ENCODE results near the gene ZBTB7C.

The ZBTB7C gene

DNA sequence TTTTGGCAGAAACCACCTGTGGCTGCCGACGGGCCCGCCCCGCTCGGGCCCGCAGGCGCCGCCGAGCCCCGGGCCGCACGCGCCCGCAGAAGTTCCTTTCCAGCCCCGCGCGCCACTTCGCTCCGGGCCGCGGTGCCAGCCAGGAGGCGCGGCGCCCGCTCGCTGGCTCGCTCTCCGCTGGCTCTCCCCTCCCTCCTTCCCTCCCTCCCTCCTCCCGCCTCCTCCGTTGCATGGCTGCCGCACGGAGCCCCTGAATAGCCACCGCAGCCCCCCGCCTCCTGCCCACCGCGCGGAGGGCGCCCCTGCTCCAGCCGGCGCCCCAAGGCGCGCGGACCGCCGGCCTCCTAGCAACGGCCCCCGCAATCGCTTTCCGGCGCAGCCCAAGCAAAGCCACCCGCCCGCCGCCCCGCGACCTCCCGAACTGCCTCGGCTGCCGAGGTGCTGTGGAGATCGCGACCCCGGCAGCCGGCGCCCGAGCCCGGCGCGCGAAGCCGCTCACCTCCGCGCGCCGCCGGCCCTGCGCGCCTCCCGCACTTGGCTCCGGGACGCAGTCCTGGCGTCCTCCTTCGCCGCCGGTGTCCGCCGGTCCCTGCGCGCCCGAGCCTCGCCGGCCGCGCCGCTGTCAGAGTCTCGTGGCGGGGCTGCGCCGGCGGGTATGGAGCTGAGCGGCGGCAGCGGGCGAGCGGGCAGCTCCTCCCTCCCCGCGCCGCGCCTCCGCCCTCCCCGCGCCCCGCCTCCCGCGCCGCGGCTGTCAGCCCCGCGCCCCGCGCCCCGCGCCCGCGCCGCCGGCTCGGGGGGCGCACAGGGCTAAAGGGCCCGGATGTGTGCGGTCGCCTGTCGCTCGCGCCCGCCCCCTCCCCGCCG, at the start of gene ZBTB7C:
TSS of gene ZBTB7C (minus strand) at position 657 of the 864 bp plus-strand sequence.
- H3K4me3 ChIP-seq (replicated peaks; ENCODE audit: low read depth, low read length): peak within 1 kb of the TSS; percentile 46
- TF ChIP-seq, protein P1, sequence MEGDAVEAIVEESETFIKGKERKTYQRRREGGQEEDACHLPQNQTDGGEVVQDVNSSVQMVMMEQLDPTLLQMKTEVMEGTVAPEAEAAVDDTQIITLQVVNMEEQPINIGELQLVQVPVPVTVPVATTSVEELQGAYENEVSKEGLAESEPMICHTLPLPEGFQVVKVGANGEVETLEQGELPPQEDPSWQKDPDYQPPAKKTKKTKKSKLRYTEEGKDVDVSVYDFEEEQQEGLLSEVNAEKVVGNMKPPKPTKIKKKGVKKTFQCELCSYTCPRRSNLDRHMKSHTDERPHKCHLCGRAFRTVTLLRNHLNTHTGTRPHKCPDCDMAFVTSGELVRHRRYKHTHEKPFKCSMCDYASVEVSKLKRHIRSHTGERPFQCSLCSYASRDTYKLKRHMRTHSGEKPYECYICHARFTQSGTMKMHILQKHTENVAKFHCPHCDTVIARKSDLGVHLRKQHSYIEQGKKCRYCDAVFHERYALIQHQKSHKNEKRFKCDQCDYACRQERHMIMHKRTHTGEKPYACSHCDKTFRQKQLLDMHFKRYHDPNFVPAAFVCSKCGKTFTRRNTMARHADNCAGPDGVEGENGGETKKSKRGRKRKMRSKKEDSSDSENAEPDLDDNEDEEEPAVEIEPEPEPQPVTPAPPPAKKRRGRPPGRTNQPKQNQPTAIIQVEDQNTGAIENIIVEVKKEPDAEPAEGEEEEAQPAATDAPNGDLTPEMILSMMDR (IDR thresholded peaks at IDR 0.05; ENCODE audit: low read depth, low read length, missing control alignments): no peak
- DNase-seq (ENCODE audit: extremely low read depth, low read depth): no peak

DNA sequence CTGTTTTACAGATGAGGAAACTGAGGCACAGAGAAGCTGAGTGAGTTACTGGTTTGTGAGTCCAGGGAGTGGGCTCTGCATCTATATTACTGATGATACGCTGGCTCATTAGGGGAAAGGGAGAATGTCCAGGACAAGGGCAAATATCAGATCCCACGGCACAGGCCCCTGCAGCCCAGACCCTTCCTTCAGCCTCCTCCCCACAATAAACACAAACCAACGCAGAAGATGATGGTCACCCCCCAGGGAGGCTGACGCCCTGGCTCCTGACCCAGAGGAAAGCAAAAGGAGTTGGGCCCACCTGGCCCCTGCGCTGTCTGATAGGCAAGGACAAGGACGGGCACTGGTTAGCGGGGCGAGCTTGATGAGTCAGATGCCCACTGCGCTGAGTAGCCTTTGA, 47.7 kb upstream of the ZBTB7C start:
- H3K4me3 ChIP-seq (replicated peaks; ENCODE audit: low read depth, low read length): no peak overlapping the region
- TF ChIP-seq, protein P1 (IDR thresholded peaks at IDR 0.05; ENCODE audit: low read depth, low read length, missing control alignments): no peak
- no peak for DNase-seq (ENCODE audit: extremely low read depth, low read depth)

GRCh38 chr18:48455555-48456478, 46.6 kb upstream of the ZBTB7C start:
- TF ChIP-seq, protein P1 (IDR thresholded peaks at IDR 0.05; ENCODE audit: low read depth, low read length, missing control alignments): no peak
- DNase-seq (ENCODE audit: extremely low read depth, low read depth): no peak
- no peak overlapping the region for H3K4me3 ChIP-seq (replicated peaks; ENCODE audit: low read depth, low read length)

- DNase-seq (ENCODE audit: extremely low read depth, low read depth): no peak
- TF ChIP-seq, protein P1 (IDR thresholded peaks at IDR 0.05; ENCODE audit: low read depth, low read length, missing control alignments): no peak
- H3K4me3 ChIP-seq (replicated peaks; ENCODE audit: low read depth, low read length): no peak overlapping the region
Observed at GRCh38 chr18:48454261-48454757, 45.1 kb upstream of the ZBTB7C start.

DNA sequence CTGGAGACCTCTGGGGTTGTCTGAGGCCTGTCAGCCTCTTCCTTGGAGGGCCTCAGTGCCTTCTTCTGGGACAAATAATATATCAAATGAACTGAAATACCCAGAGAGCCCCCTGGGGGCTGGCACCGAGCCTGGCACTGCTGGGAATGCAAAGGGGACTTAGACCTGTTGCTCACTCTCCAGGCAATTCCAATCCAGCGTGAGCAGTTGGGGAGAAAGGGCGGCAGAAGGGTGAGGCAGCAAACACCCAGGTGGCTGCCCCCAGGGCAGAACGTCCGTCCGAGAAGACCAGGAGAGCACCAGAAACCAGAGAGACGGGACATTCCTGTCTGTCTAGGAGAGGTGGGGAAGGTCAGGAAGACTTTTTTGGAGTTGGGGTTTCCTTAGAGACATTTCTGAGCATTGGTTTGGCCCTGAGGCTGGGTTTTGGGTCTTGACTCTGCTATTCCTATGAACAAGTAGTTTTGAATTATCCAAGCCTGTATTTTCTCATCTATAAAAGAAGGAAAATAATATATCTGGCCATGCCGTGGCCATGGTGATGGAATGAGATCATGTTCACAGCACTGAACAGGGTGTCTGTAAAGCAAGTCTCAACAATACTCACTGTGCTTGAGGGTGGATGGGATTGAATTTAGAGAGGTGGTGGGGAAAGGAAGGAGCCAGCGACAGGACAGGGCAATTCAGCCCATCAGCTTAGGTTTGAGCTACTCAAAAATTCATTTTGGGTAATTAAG, 44.3 kb upstream of the ZBTB7C start:
- no peak for DNase-seq (ENCODE audit: extremely low read depth, low read depth)
- TF ChIP-seq, protein P1 (IDR thresholded peaks at IDR 0.05; ENCODE audit: low read depth, low read length, missing control alignments): no peak
- H3K4me3 ChIP-seq (replicated peaks; ENCODE audit: low read depth, low read length): no peak overlapping the region

DNA sequence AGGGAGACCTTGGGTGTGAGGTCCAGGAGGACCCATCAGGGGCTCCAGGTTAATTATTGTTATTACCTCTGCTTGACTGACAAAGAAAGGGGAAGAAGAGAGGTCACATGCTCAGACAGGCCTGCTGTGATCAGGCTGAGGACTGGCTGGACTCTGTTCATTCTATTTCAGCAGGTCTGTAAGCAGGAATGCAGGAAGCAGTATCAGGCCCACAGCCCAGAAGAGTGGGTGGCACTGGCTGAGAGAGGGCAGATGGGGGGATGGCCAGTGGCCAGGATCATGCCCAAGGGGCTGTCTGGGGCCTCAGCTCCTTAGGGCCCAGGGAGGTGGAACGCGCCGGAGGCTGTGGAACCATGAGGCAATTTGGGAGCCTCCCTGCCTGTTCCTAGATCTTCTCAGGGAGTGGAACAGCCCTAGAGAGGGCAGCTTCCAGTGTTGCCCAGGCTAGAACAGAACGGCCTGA, 43.7 kb upstream of the ZBTB7C start:
- no peak for DNase-seq (ENCODE audit: extremely low read depth, low read depth)
- TF ChIP-seq, protein P1 (IDR thresholded peaks at IDR 0.05; ENCODE audit: low read depth, low read length, missing control alignments): no peak
- no peak overlapping the region for H3K4me3 ChIP-seq (replicated peaks; ENCODE audit: low read depth, low read length)

Measured in HFF-Myc (cell line).